ENCODE results near the gene ATP1B2.
"Not testable (repeated sequence)": the region's sequence is repeated elsewhere in the genome, so short reads cannot be mapped to it uniquely, and the experiment has no call there.

The ATP1B2 gene, protein sequence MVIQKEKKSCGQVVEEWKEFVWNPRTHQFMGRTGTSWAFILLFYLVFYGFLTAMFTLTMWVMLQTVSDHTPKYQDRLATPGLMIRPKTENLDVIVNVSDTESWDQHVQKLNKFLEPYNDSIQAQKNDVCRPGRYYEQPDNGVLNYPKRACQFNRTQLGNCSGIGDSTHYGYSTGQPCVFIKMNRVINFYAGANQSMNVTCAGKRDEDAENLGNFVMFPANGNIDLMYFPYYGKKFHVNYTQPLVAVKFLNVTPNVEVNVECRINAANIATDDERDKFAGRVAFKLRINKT

DNA sequence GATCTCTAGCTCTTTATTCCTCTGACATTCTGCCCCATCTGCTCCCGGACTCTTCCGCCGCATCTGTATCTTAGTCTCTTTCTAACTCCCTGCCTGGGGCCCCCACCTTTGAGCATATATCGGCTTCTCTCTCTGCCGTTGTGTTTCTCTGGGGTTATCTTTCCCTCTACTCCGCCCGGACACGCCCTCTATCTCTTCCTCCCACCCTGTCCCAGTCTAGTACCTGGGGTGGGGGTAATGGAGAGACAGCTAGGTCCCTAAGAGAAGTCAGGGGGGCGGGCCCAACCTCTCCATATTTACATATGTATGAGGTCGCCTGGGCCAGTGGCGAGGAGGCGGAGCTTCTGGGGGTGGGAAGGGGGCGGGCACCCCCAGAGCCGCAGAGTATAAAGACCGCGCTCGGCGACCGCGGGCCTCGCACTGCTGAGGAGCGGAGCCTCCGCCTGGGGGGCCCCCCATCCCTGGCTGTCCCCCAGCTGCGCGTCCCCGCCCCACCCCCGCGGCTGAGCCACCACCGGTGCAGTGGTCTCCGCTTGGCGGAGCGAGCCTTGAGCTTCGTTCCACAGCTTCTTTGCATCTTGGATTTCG, at the start of gene ATP1B2:
TSS of gene ATP1B2 (plus strand) at position 418 of the 588 bp plus-strand sequence. CDS start 593 bp downstream, outside the sequence.
- DNase-seq: peak in 1 of 2 experiments; percentile 20

DNA sequence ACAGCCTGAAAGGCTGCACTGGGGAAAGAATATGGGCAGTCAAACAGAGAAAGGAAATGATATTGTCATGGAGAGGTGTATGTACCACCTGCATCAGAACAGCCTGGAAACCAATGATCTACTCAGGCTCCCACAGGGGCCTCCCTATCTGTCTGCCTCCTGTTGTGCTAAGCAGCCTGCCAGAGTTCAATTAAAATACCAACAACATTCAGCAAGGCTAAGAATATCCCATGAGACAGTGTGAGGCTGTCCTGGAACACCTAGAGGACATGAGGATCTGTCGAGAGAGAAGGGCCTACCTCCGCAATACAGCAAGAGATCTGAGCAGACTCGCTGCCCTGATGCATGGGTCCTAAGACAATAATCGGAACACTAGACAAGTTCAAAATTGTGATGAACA, 44.4 kb upstream of the ATP1B2 start:
- no peak for DNase-seq

DNA sequence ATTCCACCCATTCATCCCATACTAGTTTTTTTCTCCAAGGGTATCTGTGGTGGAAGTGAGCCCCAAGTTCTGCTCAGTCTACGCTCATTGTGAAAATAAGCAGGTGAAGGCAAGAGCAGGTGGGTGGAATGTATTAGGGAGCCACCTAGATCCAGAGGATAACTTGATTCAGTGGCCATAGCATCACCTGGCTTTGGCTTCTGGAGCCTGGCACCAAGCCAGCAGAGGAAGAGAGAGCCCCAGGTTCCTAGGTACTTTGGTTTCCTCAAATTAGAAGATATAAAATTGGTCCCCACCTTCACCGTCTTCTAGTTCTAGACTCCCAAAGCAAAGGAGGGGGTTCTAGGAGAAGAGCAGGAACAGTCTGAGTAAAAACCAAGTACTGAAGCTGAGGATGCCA, 40.1 kb upstream of the ATP1B2 start:
- DNase-seq: no peak

DNA sequence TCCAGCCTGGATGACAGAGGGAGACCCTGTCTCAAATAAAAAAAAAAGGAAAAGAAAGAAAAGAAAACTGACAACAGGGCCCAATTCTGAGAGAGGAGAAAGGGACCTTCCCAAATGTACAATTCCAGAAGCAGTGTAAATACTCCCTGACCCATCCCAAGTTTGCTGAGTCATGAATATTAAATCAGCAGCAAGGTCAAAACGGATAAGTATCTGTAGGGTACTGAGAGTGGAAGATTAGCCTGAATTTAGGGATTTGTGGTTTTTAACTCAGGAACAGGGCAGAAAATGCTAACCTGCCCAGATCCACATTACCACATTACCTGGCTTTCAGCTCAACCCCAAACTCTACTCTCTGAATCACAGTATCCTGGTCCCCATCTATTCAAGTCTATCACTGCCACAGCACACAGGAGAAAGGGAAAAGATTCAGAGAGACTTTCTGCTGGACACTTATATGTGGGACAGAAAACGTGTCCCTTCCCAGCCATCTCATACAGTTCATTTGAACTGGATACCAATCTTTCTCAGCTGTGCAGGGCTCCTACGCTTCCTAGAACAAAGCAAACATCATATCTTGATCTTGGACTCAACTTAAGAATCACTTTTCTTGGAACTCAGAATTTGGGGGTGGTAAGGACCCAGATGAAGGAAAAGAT, 39.0 kb upstream of the ATP1B2 start:
- no peak for DNase-seq

DNA sequence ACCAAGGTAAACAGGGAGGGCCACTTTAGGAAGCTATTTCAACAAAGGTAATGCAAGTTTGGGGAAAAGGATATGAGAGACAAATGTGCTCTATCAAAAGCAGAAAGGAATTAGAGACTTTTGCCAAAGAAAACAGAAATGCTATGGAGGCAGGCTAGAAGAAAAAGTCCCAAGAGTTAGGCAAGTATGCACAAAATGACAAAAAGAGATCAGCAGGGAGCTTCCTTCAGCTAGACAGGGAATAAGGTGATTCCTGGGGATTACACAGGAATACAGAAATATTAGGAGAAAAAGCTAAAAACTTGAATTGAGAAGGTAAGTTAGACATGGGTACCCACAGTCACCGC, 38.5 kb upstream of the ATP1B2 start:
- DNase-seq: no peak

DNA sequence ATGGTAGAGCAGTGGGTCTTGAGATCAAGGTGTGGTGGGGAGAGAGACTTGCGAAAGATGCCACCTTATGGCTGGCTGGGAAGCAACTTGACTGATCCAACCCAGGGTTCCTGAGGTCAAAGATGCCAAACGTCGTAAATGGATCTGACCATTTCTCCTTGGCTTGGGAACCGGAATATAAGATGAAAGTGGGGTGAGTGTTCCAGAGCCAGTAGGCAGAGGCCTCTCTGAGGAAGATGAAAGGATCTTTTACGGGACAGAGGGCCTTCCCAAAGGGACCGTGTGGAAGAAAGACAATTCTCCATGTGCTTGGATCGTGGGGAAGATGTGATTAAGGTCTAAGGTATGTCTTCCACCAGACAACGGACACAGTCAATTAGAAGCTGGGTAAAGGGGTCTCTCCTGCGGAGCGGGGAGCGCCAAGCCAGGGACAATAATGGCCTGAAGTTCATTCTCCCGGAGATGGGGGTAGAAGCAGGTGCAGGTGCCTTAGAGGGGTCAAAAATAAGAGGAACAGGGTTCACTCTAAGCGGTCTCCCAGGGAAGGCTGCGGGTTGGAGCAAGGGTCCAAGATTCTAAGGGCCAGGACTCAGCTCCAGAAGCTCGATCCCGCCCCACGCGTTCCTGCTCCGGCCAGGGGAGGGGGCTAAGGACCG, 36.8 kb upstream of the ATP1B2 start:
- DNase-seq: no peak

DNA sequence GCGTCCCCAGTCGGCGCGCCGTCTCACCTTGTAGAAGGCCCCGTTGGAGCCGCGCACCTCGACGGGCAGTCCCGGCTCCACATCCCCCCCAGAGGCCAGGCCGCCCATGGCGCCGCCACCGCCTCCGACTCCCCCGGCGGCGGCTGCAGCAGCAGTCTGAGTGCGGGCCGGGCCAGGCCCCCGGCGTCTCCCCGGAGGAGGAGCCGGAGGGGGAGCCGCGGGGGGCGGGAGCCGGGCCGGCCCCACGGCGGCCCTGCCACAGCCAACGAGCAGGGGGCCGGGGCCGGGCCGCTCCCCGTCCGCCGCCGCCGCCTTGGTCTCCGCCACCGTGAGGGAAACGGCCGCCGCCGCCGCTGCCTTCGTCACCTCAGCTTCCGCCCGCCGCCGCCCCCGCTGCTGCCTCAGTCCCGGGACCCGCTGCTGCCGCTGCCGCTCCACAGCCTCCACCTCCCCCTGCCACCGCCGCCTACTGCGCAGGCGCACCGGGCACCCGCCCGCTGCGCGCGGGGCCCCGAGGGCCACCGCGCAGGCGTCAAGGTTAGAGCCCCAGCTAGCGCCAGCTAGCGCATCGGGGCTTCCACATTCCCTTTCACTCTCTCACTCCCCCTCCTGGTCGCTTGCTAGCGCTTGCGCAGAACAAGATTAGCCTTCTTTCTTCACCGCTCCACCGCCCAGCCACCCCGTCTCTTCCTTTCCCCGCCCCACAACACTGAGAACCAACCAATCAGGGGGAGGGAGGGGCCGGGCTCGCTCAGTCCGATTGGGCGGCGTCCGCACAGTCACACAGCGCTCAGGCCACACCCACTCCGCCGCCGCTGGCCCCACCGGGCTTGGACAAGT, 36.1 kb upstream of the ATP1B2 start, which contains the start of gene FXR2:
TSS of gene FXR2 (minus strand) at position 473 of the 840 bp plus-strand sequence. CDS start at position 108, 365 bp downstream.
- DNase-seq: peak; percentile 88 to 94

DNA sequence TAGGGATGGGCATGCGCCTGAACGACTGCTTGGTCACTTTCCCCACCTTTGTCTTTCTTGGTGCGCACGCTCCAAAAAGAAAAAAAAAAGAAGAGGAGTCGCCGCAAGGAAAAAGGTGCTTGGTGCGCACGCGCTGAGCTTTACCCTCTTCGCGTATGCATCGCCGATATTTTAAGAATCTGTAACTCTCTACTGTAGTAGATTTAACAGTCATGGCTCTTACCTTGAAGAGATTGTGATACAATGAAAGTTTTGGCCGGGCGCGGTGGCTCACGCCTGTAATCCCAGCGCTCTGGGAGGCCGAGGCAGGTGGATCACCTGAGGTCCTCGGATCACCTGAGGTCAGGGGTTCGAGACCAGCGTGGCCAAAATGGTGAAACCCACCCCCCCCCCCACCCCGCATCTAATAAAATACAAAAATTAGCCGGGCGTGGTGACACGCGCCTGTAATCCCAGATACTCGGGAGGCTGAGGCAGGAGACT, 35.4 kb upstream of the ATP1B2 start:
- DNase-seq: no peak

DNA sequence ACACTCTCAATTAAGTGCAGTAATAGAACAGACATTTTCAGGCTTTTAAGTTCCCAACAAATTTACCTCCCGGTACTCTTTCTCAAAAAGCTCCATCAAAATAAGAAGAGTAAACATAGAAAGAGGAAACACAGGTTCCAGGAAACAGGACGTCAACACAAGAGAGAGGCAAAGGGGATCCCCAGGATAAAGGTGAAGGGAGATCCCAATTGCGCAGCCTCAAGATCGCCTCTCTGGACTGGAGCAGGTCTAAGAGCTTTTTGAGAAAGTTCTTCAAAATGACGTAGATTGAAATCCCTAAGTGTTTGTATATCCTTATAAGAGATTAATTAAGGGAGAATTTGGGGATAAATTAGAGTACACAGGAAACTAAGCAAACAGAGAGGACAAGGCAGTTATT, 32.1 kb upstream of the ATP1B2 start:
- DNase-seq: no peak

DNA sequence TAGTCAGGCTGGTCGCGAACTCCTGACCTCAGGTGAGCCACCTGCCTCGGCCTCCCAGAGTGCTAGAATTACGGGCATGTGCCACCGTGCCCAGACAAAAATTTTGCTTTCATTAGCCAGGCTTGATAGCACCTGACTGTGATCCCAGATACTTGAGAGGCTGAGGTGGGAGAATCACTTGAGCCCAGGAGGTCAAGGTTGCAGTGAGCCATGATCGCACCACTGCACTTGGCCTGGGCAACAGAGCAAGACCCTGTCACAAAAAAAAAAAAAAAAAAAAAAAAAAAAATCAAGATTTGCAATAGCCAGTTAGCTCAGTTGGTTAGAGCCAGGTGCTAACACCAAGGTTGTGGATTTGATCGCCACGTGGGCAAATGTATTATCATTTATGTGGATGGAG, 29.9 kb upstream of the ATP1B2 start:
- DNase-seq: no peak

DNA sequence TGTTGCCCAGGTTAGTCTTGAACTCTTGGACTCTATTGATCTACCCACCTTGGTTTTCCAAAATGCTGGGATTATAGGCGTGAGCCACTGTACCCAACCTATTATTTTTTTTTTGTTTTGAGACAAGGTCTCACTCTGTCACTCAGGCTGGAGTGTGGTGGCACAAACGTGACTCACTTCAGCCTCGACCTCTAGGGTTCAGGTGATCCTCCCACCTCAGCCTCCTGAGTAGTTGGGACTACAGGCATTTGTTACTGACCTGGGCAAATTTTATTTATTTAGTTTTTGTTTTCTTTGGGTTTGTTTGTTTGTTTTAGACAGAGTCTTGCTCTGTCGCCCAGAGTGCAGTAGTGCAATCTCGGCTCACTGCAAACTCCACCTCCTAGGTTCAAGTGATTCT, 27.1 kb upstream of the ATP1B2 start:
- DNase-seq: no peak

DNA sequence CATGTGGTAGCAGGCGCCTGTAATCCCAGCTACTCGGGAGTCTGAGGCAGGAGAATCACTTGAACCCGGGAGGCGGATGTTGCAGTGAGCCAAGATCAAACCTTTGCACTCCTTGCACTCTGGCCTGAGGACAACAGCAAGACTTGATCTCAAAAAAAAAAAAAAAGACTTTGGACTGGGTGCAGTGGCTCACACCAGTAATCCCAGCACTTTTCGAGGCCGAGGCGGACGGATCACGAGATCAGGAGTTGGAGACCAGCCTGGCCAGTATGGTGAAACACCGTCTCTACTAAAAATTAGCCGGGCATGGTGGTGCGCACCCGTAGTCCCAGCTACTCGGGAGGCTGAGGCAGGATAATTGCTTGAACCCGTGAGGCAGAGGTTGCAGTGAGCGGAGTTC, 25.0 kb upstream of the ATP1B2 start:
- DNase-seq: not testable (repeated sequence)

DNA sequence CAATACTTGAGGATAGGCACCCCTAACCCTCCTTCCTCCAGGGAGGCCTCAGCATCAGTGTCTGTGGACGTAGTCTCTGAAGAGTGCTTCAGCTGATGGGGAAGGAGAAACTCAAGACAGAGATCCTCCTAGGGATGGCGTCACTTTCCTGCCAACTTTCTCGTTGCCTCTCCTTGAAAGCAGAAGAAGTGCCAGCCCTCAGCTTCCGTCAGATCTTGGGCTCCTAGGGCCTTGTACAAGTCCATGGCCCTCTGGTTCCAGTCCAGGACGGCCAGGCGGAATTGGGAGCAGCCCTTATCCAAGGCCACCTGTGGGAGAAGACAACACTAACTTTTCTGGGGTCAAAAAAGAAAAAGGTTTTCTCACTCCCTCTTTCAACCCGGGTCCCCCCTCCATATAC, 24.4 kb upstream of the ATP1B2 start:
- no peak for DNase-seq

DNA sequence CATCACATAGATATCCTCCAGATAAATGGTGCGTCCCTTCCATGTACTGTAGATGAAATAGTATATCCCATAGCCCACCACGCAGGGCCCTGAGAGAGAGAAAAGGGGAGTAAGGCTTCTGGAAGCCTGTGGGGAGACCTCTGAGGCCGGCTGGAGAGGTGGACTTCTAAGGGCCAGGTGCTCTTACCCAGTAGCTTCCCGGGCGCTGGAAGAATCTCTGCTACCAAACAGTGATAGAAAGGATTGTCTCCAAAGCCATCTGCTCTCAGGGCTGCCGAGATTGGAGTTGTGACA, 23.8 kb upstream of the ATP1B2 start:
- no peak for DNase-seq

DNA sequence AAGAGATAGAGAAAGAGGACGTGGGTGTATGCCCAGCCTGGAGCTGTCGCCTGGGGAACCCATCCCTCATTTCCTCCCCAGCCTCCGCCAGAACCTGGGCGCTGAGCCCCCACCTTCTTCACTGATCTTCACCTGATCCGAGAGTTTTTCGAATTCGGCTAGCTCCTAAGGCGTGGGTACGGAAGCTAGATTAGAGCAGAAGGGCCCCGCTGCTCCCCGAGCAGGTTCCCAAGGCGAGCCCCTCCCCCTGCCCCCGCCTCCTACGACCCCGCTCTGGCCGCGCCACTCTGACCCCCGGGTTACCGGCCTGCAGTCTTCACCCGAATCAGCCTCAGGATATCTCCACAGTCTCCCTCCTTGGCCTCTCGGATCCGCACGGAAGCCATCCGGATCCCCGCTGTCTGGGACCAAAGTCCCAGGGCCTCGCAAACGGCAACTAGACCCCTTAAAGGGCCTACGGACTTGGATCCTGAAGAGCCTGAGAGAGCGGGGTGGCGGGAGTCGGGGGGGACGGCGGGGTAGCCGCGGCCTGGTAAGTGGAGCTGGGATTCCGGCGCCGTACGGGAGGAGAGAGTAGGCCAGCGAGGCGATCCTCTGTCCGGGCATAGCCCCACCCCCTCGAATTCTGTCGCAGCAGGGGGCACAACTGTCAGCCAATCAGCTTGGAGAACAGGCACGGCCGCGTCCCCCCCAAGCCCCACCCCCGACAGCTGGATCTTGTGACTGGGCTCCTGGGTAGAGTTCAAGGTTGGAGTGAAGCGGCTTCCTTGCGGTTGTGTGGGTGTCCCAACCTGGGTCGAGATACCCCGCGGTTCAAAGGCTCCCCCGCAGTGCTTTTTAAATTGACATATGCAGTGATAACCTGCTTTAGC, 23.2 kb upstream of the ATP1B2 start, which contains the start of gene SAT2:
TSS of gene SAT2 (minus strand) at position 572 of the 872 bp plus-strand sequence. CDS start at position 386, 186 bp downstream.
- DNase-seq: peak; percentile 65 to 68

DNA sequence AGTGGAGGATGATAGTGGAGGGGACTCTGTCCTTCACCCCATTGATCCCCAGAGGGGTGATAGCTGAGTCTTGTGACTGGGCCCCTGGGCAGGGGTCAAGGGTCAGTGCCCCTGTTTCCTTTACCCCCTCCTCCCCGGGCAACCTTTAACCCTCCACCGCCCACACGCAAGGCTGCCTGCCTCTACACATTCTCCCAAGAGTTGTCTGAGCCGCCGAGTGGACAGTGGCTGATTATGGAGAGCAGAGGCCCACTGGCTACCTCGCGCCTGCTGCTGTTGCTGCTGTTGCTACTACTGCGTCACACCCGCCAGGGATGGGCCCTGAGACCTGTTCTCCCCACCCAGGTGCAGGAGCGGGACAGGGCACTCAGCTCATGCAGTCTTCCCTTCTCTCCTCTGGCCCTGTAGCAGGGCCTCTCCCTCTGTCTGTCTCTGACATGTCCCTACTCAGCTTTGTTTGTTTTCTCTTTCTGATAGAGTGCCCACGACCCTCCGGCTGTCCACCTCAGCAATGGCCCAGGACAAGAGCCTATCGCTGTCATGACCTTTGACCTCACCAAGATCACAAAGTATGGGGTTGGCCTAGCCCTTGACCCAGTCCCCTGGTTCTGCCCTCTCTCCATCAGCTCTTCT, 20.7 kb upstream of the ATP1B2 start, which contains the start of gene SHBG:
TSS of gene SHBG (plus strand) at position 197 of the 633 bp plus-strand sequence. CDS start at position 235, 38 bp downstream.
- DNase-seq: no peak

DNA sequence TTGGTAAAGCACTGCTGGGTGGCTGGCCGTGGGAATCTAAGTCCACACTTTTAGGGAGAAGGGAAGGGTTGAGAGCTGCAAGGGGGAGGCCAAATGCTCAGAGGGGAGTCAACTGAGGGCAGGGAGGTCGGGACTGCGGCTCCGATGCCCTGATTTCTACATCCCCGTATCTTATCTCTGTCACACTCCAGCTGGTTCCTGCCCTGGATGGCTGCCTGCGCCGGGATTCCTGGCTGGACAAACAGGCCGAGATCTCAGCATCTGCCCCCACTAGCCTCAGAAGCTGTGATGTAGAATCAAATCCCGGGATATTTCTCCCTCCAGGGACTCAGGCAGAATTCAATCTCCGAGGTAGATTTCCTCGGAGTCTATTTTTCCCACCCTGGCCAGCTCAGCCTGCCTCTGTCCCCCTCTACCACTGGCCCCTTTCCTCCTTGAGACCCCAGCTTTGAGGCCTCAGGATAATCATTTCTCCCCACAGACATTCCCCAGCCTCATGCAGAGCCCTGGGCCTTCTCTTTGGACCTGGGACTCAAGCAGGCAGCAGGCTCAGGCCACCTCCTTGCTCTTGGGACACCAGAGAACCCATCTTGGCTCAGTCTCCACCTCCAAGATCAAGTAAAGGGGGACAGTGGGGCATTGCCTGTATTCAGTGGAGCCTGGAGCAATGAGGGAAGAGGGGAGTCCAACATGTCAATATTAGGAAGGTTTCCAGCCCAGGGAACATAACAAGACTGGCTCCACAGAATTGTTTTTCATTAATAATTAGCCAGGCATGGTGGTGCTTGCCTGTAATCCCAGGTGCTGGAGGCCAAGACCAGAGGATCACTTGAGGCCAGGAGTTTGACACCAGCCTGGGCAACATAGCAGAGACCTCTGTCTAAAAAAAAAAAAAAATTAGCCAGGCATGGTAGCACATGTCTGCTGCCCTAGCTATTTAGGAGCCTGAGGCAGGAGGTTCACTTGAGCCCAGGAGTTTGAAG, 19.0 kb upstream of the ATP1B2 start:
- DNase-seq: no peak

DNA sequence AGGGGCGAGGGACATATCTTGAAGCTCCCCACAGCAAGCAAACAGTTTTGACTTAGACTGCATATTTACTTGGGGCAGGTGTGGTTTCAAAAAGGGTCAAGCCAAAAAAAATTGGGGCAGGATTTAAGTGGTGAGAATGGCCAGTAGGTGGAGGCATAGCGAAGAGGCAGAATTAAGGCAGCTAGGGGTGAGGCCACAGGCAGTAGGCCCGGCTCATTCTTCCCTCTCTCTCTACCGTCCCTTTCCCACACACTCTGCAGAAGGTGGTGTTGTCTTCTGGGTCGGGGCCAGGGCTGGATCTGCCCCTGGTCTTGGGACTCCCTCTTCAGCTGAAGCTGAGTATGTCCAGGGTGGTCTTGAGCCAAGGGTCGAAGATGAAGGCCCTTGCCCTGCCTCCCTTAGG, 18.2 kb upstream of the ATP1B2 start:
- no peak for DNase-seq

DNA sequence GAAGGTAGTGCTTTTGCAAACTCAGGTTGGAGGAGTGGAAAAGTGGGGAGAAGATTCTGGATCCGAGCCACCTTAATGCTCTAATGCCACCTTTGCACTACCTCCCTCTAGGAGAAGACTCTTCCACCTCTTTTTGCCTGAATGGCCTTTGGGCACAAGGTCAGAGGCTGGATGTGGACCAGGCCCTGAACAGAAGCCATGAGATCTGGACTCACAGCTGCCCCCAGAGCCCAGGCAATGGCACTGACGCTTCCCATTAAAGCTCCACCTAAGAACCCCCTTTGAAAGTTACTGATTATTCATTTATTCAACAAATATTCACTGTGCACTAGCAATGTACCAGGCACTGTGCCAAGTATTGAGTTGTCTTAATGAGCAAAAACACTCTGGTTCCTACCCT, 17.6 kb upstream of the ATP1B2 start:
- DNase-seq: no peak

DNA sequence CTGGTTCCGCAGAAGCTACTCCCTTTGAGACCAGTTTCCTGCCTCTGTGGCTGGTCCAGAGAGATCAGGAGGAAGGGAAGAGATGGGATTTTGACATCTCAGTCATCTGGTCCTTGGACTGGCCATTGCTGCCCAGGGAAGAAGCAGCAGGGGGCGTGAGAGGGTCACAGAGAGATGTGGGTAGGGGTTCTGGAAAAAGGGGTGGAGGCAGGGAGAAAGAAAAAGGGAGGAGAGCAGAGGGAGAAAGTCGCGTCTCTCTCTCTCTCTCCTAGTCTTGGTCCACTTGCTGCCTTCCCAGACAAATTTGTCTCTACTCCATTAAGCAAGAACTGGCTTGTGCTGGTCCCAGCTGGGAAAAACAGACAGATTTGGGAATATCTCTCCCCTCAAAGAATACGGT, 16.3 kb upstream of the ATP1B2 start:
- no peak for DNase-seq

All from NCI-H187 (cell line).